Type B pancreatic cell (in vitro differentiated cells): ENCODE measurements around the gene RPL7A. TPM values are rescaled to one million over a fixed set of nuclear protein-coding genes. Genes with fewer than 3 reads are reported as not detected.
"Not testable (repeated sequence)": the region's sequence is repeated elsewhere in the genome, so short reads cannot be mapped to it uniquely, and the experiment has no call there.

Source experiments
- DNase-seq: peaks from one replicate; pipeline ENCODE4 v3.0.0; 2021; ENCODE audit warnings: mixed read lengths; ENCODE audit not compliant: unreplicated experiment; ENCODE audit errors: extremely low spot score
- H3K27ac Mint-ChIP-seq: 2 replicates; pipeline ENCODE4 v1.8.0; 2021; ENCODE audit warnings: mild to moderate bottlenecking, mixed read lengths
- H3K27me3 Mint-ChIP-seq: 2 replicates; pipeline ENCODE4 v1.8.0; 2021; ENCODE audit warnings: mixed read lengths
- H3K36me3 Mint-ChIP-seq: 2 replicates; pipeline ENCODE4 v1.8.0; 2021; ENCODE audit warnings: mixed read lengths
- H3K4me1 Mint-ChIP-seq: one replicate; pipeline ENCODE4 v1.8.0; 2021; ENCODE audit warnings: mixed read lengths; ENCODE audit not compliant: unreplicated experiment
- H3K4me3 Mint-ChIP-seq: 2 replicates; pipeline ENCODE4 v1.8.0; 2021; ENCODE audit warnings: mild to moderate bottlenecking, mixed read lengths
- H3K9me3 Mint-ChIP-seq: 2 replicates; pipeline ENCODE4 v1.8.0; 2021; ENCODE audit warnings: mixed read lengths
- CTCF ChIP-seq: fragments of 200-600 bp; sonication (generic); conservative IDR thresholded peaks from 2 replicates; pipeline ENCODE4 v1.5.0; 2021; ENCODE audit warnings: antibody characterized with exemption, mild to moderate bottlenecking
- total RNA-seq: library from RNA; stranded (reverse); gene quantifications from 2 replicates; pipeline ENCODE4 v1.2.1, GENCODE V29; 2021; ENCODE audit warnings: low replicate concordance

Gene RPL7A
- total RNA-seq, 1 donor from 2014 or later, result 2,715 TPM

GRCh38 chr9:133385452-133385851 is 37.4 kb downstream of the RPL7A start:
- no peak overlapping the region for H3K27ac Mint-ChIP-seq
- no peaks in the 10 kb centered on the region for H3K36me3 Mint-ChIP-seq
- H3K9me3 Mint-ChIP-seq, result no peaks in the 10 kb centered on the region
- no peak for TF ChIP-seq CTCF
- no peak for DNase-seq
- no peak overlapping the region for H3K4me3 Mint-ChIP-seq
- no peaks in the 10 kb centered on the region for H3K4me1 Mint-ChIP-seq
- no peaks in the 10 kb centered on the region for H3K27me3 Mint-ChIP-seq

- H3K36me3 Mint-ChIP-seq, result no peaks in the 10 kb centered on the region
Measured at GRCh38 chr9:133386338-133386737, 38.3 kb downstream of the RPL7A start.

GRCh38 chr9:133387680-133388079 is 39.7 kb downstream of the RPL7A start:
- Mint-ChIP-seq H3K27ac (peak overlapping the region; percentile 32), H3K36me3 (no peaks in the 10 kb centered on the region), H3K4me1 (no peaks in the 10 kb centered on the region), H3K9me3 (no peaks in the 10 kb centered on the region), H3K4me3 (no peak overlapping the region), H3K27me3 (no peaks in the 10 kb centered on the region)
- no peak for DNase-seq
- no peak for TF ChIP-seq CTCF

More at GRCh38 chr9:133386338-133386737, 38.3 kb downstream of the RPL7A start:
- Mint-ChIP-seq H3K27me3 (no peaks in the 10 kb centered on the region), H3K4me3 (no peak overlapping the region), H3K9me3 (no peaks in the 10 kb centered on the region), H3K27ac (no peak overlapping the region), H3K4me1 (no peaks in the 10 kb centered on the region)
- no peak for DNase-seq
- TF ChIP-seq CTCF, result no peak

GRCh38 chr9:133389025-133389557 is 41.1 kb downstream of the RPL7A start:
- no peaks in the 10 kb centered on the region for H3K36me3 Mint-ChIP-seq
- H3K27ac Mint-ChIP-seq, result no peak overlapping the region
- no peak for DNase-seq
- no peak for TF ChIP-seq CTCF
- H3K4me3 Mint-ChIP-seq, result no peak overlapping the region
- no peaks in the 10 kb centered on the region for H3K4me1 Mint-ChIP-seq
- H3K27me3 Mint-ChIP-seq, result no peaks in the 10 kb centered on the region
- H3K9me3 Mint-ChIP-seq, result no peaks in the 10 kb centered on the region

- H3K9me3 Mint-ChIP-seq, result no peaks in the 10 kb centered on the region
- TF ChIP-seq CTCF, result no peak
- H3K4me3 Mint-ChIP-seq, result no peak overlapping the region
- H3K27me3 Mint-ChIP-seq, result no peaks in the 10 kb centered on the region
- no peak for DNase-seq
- no peak overlapping the region for H3K27ac Mint-ChIP-seq
- no peaks in the 10 kb centered on the region for H3K36me3 Mint-ChIP-seq
- no peaks in the 10 kb centered on the region for H3K4me1 Mint-ChIP-seq
Measured at GRCh38 chr9:133389562-133389961, 41.5 kb downstream of the RPL7A start.

GRCh38 chr9:133390713-133391112 is 42.7 kb downstream of the RPL7A start:
- Mint-ChIP-seq H3K36me3 (no peaks in the 10 kb centered on the region), H3K9me3 (no peaks in the 10 kb centered on the region), H3K27me3 (peaks cover under 1% of the 10 kb centered on the region), H3K4me3 (no peak overlapping the region), H3K4me1 (no peaks in the 10 kb centered on the region), H3K27ac (no peak overlapping the region)
- TF ChIP-seq CTCF, result no peak
- no peak for DNase-seq

- H3K4me3 Mint-ChIP-seq, DNase-seq: not testable (repeated sequence)
Measured at GRCh38 chr9:133391449-133391848, 43.4 kb downstream of the RPL7A start.

GRCh38 chr9:133392308-133392707 is 44.3 kb downstream of the RPL7A start:
- H3K4me1 Mint-ChIP-seq, H3K4me3 Mint-ChIP-seq, H3K27me3 Mint-ChIP-seq, DNase-seq, H3K36me3 Mint-ChIP-seq, H3K9me3 Mint-ChIP-seq, H3K27ac Mint-ChIP-seq: not testable (repeated sequence)

More at GRCh38 chr9:133391449-133391848, 43.4 kb downstream of the RPL7A start:
- not testable (repeated sequence) for H3K9me3 Mint-ChIP-seq, H3K36me3 Mint-ChIP-seq, H3K27ac Mint-ChIP-seq, H3K4me1 Mint-ChIP-seq, H3K27me3 Mint-ChIP-seq
